HG03060 (cell line): ENCODE measurements around the gene TACC2.

Experiments used
- ATAC-seq: cut with Tn5 transposase; IDR thresholded peaks from one replicate; pipeline ENCODE4 v1.9.1; 2021; ENCODE audit warnings: low read depth, moderate number of reproducible peaks; ENCODE audit not compliant: unreplicated experiment

Gene TACC2

DNA sequence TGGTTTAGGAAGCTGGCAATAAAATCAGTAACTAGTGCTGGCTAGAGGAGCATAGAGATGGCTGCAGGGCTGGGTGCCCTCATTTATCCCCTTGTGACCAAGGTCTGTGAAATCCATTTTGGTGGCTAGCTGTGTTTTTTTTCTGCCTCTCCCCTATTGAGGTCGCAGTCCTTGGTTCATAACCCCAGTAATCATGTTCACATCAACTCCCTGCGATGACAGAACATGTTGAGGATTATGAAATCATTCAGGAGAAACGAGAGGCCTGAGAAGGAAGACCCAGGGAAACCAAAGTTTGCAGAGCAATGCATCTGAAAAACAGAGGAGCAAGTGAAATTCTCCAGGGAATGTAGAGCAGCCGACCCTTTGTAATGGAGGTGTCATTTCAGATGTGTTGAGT lies 126.9 kb downstream of the TACC2 start:
- no peak for ATAC-seq

DNA sequence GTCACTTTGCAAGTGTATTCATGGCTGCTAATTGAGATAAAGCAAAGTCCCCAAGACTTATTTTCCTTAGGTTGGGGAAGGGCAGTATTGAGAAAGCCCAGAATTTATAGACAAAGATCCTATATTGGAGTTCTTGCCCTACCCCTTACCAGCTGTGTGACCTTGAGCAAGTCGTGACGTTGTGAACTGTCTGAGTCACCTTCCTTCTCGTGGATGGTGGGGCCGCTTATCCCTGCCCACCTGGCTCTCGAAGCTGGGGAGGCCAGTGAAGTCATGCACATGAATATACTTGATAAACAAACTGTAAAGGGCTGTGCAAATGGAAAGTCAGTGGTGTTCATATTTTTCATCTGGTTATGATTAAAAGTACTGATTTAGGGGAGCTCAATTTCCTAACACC lies 127.4 kb downstream of the TACC2 start:
- ATAC-seq, result no peak

DNA sequence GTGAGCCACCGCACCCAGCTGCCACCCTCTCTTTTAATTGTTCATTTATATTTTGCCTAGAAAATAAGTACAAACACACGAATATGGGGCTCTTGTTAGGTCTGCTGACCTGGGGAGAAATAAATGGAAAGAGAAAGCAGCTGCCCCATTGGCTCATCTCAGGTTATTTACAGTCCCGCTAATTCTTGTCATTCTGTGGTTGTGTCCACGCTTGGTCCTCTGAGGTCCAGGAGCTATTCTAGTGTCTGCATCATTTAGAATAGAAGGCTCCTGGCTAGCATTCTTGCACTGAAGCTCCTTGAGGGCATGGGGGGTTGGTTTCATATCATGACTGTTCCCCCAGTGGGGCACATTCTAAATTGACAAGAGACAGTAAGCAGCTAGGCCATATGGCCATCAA lies 128.5 kb downstream of the TACC2 start:
- no peak for ATAC-seq

DNA sequence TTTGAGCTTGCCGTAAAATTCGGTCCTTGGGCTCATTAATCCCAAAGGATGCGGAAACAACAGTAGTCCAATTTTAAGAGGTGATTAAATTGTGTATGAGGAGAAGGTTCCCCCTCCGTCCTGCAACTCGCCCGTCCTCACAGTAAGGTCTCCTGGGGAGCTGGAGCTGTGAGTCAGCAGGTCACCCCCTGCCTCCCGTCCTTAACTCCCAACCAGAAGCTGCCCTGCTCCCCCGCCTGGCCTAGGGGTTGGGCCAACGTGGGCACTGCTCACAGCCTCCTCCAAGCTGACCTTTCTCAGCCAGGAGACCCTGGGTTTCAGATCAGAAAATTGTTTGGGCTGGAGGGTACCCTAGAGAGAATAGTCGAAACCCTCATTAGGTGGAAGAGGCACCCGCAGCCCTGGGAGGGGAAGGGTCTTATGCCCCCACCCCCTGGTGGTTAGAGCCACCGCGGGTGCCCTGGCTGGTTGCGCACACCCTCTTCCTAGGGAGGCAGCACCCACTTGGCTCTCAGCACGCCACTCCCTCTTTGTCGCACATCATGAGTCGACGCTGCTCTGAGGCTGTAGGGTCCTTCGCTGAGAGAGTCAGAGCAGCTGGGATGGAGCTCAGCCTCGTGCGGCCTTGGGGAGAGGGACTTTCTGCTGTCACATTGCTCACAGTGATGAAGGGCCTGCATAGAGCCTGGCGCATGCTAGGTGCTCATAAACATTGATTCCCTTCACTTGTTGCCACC lies 131.2 kb downstream of the TACC2 start:
- ATAC-seq, result no peak

DNA sequence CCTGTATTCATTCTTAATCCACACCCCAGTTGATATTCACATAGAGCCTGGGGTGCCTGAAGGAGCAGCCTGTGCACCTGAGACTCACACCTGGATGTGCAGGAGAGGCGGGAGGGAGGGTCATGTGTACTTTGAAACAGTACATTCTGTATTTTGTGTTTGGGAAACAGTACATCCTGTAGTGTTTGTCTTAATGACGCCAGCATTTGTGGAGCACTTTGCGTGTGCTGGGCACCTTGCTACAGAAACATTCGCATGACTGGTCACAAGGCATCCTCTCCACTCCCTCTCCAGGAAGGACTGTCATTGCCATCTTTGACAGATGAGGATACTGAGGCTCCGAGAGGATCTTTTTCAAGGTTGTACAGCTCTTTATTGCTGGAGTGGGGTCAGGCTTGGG lies 132.1 kb downstream of the TACC2 start:
- ATAC-seq, result no peak

DNA sequence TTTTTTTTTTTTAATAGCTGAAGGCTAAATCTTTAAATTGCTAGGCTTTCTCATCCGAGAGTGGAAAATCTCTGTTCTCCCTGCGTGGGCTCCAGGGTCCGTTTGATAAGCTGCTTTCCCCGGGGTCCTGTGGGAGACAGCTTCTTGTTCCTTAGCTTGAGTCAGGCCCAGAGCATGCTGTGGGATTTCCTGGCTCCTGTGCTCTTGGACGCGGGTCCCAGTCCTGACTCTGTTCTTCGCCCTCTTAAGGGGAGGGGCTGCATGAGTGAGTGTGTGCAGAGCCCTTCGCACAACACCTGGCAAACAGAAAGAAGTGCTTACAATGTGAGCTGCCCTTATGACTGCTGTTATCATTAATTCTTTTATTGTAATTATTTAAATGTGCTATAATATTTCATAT lies 133.5 kb downstream of the TACC2 start:
- no peak for ATAC-seq

DNA sequence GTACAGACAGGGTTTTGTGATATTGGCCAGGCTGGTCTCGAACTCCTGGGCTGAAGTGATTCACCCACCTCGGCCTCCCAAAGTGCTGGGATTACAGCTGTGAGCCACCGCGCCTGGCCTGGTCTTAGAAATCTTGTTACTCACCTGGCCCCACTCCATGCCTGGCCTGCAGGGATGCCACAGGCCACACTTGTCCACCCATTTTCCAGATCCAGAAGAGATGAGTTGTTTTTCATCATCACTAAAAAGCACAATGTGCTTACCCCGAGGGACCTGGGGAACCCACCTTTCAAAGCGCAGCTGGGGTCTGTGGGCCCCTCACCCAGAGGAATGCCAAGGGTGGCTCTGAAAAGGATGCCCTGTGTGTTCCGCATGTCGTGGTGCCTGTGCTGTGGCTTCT lies 134.2 kb downstream of the TACC2 start:
- ATAC-seq, result no peak

DNA sequence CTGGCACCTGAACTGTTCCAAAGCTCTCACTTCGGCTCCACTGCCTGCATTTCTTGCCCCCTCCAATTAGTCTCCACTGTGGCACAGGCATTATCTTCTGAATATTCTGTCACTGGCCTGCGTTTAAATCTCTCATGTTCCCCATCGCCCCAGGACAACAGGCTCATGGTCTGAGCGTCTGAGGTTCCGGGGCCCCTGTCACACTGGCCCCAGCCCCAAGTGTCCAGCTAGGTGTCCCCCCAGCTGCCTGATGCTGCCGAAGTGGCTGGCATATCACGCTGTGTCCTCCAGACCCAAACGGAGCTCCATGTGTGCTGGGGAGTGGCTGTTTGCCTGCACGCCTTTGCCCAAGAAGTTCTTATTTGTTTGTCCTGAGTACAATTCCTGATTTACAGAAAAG lies 135.4 kb downstream of the TACC2 start:
- no peak for ATAC-seq

DNA sequence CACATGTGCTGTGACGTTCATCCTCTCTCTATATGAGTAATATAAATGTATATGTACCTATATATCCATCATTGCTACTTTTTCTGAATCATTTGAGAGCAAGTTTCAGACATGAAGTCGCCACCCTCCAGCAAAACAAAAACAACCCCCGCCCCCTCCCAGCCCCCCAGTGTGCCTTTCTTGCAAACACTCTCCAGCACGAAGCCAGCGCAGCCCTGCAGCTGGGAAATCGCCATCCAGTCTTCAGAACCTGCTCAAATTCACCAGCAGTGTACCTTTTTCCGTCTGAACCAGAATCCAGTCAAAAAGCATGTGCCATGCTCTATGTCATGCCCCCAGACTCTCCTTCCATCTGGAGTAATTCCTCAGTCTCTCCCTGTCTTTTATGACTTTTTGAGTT lies 135.8 kb downstream of the TACC2 start:
- no peak for ATAC-seq

DNA sequence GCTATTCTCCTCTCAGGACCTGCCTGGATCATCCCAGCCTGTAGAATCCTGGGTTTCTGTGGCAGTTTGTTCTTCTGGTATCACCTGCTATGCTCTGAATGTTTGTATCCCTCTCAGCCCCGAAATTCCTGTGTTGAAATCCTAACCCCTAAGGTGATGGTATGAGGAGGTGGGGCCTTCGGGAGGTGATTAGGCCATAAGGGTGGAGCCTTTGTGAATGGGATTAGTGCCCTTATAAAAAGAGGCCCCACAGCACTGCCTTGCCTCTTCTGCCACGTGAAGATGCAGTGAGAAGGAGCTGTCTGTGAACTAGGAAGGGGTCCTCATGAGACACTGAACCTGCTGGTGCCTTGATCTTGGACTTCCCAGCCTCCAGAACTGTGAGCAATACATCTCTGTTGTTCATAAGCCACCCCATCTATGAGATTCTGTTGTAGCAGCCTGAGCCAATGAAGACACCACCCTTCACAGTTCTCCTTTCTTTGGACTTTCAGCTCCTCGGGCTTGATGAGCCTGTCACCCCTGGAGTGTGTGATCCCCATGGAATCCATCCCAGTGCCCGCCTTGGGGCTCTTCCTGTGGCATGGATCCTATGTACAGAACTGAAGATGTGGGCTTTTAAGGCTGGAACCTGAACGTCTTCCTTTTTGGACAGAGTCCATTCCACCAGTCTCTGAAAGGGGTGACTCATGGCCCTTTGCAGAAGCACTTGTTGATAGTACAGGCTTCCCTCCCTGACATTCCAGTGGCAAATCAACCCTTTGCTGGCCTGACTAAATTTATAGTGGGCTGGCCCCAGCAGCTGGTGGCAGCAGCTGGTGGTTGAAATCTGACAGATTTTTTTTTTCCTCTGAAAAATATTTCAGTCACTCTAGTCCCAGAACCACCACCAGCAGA lies 138.0 kb downstream of the TACC2 start:
- no peak for ATAC-seq

DNA sequence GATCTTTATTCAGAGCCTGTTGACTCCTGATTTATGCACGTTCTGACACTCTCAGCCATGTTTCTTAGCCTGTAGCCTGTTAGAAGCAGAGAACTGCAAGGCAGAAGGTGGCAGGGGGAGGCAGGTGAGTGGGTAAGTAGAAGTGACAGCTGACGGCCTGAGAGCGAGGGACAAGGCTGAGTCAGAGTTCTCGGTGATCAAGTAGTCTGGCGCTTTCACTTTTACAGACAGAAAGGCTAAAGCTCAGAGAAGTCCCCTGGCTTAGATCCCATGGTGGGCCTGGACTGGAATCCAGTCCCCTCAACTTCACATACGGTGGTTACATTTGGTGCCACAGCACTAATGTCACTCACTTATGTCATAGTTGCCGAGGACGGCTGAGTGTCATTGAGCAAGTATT lies 139.0 kb downstream of the TACC2 start:
- ATAC-seq, result no peak

DNA sequence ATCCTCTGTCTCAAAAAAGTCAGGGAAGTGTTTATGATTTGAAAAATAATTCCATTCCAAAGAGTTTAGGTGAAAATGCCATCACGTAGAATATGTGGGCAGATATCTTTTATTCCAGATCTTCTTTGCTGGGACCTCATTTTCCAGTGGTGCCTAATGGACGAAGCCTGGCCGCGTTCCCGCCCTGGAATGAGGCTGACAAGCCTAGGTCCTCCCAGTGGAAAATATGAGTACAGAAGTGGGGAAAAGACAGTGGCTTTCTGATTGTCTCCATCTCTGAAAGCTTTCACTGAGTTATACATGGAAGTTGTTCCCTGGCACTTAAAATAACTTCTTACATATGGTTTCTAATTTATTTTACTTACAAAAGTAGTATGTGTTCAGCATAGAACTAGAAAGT lies 139.4 kb downstream of the TACC2 start:
- ATAC-seq, result no peak

DNA sequence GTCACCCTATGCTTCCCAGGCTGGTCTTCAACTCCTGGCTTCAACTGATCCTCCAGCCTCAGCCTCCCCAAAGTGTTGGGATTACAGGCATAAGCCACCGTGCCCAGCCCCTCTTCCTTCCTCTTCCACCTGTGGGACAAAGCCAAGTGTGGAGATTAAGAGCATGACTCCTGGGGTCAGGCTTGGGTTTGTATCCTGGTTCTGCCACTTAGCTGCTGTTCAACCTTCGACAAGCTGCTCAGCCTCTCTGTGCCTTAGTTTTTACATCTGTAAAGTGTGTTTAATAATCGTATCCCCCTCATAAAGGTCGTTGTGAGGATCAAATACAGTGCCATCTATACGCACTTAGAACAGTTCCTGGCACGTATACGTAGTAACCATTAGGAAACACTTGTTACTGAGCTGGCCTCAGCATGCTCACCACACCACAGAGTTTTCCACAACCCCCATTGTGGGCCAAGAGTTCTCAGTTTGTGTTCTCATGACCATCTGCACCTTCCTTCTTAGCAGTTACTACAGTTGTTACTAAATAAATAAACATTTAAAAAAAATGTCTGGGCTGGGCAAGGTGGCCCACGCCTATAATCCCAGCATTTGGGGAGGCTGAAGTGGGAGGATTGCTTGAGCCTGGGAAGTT lies 141.6 kb downstream of the TACC2 start:
- ATAC-seq, result no peak

DNA sequence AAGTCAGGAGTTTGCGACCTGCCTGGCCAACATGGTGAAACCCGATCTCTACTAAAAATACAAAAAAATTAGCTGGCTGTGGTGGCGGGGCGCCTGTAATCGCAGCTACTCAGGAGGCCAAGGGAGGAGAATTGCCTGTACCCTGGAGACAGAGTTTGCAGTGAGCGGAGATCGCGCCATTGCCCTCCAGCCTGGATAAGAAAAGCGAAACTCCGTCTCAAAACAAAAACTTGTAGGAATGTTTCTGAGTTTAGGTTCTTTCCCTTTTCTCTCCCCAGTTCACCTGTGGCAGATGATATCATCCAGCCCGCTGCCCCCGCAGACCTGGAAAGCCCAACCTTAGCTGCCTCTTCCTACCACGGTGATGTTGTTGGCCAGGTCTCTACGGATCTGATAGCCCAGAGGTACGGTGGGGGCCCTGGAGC lies 143.4 kb downstream of the TACC2 start:
- ATAC-seq, result no peak

DNA sequence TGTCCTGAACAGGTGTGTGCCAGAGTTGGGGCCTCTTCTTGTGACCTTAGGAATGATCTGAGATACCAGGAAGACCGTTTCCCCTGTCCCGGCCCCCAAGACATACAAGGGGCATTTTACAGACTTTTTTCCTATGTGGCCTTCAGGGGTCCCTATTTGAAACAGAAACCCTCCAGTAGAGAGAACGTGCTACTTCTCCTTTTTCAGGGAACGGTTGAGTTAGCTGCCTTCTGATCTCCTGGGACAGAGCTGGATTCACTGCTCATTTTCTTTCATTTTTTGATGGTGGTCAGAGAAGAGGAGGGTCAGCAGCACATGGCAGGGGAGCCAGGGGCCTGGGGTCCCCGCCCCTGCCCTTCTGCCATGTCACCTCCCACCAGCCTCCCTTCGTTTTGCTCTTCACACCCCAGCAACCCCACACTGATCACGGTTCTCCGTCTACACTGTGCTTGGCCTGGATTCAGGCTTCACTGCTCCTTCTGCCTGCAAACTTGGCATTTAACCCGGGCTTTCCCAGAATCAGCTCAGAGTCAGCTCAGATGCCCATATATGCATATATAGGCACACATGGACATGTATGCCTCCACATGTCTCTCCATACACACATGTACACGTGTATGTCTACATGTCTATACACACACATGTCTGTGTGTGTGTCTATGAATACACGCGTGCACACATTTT lies 144.1 kb downstream of the TACC2 start:
- ATAC-seq, result no peak

DNA sequence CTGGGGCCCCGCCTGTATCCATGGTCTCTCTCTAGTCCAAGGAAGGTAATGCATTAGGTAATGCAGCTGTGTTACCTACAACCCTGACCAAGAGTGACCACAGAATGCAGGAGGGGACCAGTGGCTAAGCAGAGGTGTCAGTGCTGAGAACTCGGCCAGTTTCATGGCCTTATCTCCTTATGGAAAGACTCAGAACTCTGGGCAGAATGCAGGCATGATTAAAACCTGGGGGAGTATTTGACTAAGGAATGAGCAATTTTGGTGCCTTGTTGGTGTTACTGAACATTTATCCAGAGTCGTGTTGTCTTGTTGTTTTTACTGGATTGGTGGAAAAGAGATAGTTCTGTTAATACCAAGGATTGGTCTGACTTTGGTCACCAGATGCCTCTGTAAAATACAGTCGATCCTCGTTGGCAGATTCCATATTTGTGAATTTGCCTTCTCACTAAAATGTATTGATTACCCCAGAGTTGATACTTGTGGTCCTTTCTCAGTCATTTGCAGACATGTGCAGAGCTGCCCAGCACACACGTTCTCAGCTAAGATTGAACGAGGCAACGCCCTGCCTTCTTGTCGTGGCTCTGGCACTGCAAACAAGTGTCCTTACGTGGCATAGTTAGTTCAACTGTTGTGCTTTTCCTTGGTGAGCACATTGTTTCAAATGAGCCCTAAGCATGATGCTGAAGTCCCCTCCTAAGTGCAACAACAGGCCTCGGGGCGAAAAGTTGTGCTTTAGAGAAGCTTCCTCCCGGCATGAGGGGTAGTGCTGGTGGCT lies 146.5 kb downstream of the TACC2 start:
- ATAC-seq, result no peak

DNA sequence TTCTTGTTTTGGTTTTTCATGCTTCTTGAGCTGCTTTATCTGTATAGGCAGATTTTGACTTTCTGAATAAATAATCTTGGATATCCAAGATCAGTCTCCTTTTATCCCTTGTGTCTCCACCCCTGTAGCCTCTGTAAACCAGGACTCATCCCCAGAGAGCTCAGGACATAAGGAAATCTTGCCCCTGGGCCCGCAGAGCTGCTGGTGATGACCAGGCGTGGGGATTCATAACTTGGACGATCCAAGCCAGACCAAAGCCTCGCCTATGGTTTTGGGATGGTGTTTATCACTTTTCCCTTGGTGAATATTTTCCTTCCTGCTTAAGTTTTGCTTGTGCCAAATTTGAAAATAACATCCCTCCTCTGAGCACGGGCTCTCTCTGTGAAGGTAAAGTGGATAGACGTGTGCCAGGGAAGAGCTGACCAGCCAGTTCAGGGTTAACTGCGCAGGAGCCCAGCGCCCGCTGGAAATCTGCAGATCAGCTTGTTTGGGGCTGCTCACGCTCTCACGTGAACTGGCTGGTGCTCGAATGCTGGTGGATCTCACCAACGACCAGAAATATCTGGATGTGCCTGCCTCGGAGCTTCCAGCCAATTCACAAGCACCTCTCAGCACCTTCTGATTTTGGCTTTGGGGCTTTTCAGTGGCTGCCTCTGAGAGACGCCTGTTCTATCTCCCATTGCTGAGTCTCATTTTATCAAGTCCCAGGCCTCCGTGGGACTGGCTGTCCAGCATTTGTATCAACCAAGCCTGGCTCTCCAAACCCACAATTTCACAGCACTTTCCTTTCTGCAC lies 150.1 kb downstream of the TACC2 start:
- ATAC-seq, result no peak

DNA sequence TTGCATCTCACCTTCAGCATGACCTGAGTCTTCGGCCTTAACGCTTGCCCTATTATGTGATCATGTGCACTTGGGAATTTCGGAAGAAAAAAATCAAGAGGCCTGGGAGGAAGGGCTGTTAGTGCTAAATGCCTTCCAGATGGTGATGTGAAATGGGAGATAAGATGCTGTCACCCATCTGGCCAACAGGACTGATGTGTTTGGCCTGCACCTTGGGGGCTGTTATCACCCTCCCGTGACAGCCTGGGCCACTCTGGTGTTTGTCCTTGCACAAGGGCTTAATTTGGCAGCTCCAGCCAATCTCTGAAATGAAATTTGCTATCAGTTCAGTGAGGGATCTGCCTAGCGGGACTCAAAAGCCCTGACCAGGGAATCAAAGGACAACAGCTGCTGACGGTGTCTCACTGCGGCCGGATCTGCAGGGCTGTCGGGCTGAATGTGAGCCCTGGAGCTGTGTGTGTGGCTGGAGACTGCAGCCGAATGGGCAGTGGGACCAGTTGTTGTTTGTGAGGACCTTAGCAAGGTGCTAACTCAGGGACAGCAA lies 150.7 kb downstream of the TACC2 start:
- no peak for ATAC-seq

DNA sequence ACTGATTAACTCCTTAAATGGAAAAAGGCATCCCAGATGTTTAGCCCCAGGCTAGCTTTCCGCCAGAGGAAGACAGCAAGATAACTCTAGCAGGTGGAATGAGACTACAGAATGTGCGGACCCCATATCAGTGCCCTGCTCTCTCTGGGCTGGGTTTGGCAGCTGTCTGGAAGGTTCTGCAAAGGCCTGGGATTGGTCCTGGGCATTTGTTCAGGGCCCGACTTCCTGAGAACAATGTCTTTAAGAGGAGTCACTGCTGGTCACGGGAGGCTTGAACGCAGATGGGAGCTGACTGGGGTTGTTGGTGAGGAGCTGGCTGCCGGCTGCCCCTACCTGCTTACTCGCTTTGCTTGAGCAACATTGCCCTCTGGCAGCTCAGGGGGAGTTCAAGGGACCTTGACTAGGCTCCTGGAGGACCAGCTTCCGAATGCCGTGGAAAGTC lies 151.5 kb downstream of the TACC2 start:
- ATAC-seq, result no peak
